GM19238 (cell line): Measurements from ENCODE around the gene PPP2R5C.

Experiments
- DNase-seq: peaks from one replicate; pipeline ENCODE4 v3.0.0; 2011; ENCODE audit warnings: low spot score; ENCODE audit not compliant: insufficient read length

The PPP2R5C gene

GRCh38 chr14:101947577-101947903, 186.0 kb downstream of the PPP2R5C start:
- DNase-seq, result no peak

DNA sequence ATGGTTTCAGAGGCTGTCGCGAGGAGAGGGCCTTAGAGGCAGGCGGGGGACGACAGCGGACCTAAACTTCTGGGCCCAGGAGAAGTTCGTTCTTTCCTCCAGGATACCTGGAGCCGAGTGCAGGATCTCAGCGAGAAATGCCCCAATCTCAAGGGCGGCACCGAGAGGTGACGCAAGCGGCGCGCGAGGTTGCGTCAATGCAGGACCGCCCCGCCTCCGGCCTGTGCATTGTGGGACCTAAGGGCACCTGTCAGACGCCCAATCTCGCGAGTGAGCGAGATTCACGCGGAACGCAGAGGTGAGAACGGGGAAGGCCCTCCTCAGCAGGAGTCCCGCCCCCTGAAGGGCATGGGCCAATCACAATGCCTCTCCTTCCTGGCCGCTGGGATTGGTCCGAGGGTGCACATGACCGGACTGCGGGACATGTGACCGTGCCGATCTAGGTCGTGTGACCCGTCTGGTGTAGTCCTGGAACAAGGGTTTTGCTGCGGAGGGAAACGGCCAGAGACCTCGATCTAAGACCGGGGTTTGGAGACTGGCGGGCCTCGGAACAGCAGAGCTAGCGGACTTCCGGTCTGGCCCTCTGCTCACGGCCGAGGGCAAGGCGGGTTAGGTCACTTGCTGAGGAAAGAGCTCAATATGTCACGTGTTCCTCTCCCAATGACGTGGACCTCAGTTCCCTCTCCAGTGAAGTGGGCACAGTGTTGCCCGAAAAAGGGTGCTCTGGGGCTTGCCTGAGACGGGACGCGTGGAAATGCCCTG, 186.6 kb downstream of the PPP2R5C start:
- DNase-seq, result peak; percentile 98

DNA sequence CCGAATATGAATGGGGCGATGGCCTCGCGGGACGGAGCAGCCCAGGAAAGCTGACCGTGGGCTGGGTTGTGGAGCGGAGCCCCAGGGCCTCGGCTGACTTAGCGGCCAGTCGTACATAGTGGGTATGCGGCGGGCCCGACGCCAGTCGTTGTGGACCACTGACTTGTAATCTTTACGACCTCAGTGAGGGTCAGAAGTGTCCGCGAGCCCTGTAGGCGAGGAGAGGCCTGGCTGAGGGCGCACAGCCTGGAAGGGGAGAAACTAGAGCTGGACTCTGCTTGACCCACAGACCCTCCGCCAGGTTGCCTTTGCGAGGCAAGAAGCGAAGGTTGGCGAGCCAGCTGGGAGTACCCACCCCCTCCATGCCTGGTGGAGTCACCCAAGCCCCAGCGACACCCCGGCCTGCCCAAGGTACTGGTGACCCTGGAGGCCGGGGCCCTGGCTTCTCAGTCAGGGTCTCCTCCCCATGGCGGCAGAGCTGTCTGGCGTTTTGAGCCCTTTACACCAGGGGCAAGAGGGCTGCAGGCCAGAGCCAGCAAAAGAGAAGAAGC, 187.2 kb downstream of the PPP2R5C start:
- DNase-seq, result no peak

DNA sequence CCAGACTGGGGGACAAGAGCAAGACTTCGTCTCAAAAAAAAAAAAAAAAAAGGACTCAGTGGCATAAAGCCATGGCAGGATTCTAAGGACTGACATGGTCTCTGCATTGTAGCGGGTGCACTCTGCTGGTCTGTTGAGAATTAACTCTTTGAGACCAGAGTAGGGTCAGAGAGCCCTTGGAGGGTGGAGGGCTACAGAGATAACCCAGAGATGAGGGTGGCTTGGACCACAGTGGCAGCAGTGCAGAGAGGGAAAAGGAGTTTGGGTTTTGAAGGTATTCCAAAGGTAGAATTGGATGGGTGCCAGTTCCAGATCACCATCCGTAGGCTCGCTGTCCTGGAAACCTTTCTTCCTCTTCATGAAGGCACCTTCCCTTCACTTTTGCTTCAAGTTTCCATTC, 188.6 kb downstream of the PPP2R5C start:
- DNase-seq, result no peak

DNA sequence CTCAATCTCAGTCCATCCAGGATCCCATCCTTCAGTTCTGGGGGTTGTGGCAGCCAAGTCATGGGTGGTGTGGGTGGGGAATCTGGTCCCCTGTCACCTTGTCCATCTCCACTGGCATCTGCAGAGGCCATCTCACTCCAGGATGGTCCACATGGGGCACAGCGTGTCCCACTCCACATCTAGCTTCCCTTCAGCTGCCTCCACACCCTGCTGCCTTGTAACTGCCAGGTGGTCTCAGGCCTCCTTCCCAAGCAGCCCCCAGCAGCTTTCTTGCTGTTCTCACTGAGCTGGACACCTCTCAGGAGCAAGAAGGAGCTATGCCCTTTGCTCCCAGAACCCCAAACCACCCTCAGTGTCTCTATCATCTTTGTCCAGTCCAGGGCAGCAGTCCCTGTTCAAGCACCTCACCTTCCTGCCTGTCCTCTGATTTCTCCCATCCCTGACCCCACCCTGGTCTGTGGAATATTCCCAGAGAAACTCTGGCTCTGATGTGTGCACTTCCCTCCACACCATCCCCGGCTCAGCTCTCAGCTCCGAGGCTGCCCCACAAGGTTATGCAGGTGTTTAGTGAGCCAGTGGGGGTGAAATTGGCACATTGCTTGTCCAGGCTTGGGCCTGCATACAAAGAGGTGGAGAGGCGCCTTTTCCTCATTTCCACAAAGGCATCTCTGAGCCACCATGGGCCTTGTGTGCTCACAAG, 189.2 kb downstream of the PPP2R5C start:
- DNase-seq, result no peak

- DNase-seq, result no peak
These were observed 191.6 kb downstream of the PPP2R5C start for GRCh38 chr14:101953151-101953550.

GRCh38 chr14:101954501-101954900, 193.0 kb downstream of the PPP2R5C start:
- DNase-seq, result no peak

GRCh38 chr14:101955695-101956161, 194.2 kb downstream of the PPP2R5C start:
- DNase-seq, result no peak

- no peak for DNase-seq
These were observed 194.8 kb downstream of the PPP2R5C start for GRCh38 chr14:101956179-101956885.

- no peak for DNase-seq
These were observed 196.1 kb downstream of the PPP2R5C start for GRCh38 chr14:101957406-101958234.

GRCh38 chr14:101958418-101959180, 197.1 kb downstream of the PPP2R5C start:
- no peak for DNase-seq

DNA sequence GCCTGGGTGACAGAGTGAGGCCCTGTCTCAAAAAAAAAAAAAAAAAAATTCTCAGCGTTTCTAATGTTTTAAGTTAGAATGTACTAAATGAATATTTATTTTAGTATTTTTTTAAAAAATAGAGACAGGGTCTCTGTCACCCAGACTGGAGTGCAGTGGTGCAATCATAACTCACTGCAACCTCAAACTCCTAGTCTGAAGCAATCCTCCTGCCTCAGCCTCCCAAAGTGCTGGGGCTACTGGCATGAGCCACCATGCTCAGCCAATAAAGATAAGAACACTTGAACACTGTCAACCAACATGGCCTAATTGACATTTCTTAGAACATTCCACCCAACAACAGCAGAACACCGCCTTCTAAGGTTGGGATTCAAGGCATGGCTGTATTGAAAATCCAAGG, 197.8 kb downstream of the PPP2R5C start:
- DNase-seq, result no peak

- DNase-seq, result no peak
These were observed 198.7 kb downstream of the PPP2R5C start for GRCh38 chr14:101960225-101960624.

DNA sequence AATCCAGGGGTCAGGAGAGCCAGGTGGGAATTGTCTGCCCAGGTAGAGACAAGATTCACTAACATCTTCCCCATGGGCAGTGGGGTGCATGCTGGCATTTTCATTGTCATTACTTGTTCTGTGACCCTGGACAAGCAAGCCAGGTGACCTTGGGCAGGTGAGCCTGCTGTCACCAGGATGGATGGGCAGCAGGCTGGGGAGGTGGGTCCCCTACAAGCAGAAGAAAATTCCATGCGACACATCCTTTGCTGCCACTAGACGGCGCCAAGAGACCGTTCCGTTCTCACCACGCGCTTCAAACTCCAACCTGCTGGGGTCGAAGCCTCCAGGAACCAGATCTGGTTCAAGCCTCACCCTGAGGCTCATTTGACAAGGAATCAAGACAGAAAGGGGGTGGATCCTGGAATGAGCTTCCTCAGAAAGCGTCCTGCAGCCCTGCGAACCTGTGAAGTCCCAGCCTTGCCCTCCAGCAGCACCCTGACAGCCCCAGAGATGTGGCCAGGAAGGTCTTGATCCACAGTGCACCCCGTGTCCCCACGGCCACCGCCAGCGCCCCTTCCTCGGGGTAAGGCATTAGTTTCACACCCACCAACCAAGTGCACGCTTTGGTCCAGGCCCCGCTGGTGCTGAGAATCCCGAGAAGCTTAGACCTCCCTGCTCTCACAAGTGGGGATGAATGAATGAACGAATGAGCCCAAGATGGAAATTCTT, 199.7 kb downstream of the PPP2R5C start:
- DNase-seq, result peak; percentile 74

DNA sequence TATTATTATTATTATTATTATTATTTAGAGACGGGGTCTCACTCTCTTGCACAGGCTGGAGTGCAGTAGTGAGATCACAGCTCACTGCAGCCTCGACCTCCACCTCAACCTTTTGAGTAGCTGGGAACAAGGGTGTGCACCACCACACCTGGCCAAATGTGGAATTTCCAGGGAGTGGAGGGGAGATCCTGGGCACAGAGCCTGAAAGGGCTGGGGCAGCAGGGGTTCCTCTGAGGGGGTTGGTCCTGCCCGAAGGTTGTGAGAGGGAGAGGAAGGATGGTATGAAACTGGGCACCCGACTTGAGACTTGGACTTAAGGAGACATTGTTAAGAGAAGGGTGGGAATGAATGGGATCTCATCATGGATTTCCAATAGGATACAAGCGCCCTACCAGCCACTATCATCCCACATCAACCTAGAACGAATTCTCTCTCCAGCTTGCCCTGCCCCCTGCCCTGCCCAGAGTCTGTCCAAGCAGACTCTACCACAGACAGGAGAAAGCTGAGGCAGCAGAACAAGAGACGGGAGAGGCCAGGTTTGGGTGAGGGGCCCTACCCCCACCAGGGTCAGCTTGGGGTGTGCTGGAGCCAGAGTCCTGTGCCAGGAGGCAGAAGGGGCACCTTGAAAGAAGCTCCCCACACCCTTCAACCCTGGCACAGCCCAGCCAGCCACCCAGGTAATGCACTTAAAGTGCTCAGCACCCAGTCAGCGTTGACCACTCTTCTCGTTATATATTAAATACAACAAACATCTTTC, 200.4 kb downstream of the PPP2R5C start:
- DNase-seq, result no peak

DNA sequence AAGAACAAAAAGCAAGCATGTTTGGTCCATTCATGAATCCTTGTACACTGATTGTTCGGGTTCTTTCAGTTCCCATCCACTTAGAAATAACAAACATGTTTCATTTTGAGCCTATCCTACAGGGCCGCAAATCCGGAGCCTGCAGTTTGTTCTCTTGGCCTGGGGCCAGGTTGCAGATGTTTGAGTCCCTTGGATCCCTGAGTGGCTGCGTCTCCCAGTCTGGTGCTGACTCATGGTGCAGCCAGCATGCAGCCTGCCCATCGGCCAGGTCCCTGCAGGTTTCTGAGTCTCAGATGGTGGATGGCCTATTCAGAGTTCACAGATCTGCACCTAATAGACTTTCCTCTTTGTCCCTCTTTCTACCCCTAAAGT, 201.0 kb downstream of the PPP2R5C start:
- no peak for DNase-seq

GRCh38 chr14:101963052-101963451, 201.5 kb downstream of the PPP2R5C start:
- no peak for DNase-seq

DNA sequence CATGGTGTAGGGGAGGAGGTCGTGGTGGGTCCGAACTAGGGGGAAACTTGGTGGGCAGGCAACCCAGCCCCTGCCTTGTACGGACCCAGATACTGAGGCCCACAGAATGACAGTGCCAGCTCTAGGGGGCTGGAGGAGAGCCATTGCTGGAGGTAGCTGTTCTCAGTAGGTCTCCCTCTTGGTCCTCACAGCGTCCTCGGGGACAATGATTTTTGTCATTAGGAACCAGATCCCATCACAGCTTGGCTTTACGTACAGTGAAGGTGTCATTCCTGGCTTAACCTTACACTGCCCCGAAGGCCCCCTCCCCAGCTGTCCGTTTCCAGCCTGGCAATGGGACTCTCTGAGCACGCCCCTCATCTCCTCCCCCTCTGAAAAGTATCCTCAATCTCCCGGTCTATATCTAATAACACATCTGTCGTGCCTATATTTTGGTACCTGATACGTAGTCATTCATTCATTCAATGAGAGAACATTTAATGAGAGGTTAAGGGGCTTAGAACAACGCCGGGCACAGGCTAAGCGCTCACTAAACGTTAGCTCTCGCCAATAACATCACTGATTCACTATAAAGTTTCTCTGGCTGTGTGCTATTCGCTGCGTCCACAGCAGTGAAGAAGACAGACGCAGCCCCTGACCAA, 202.3 kb downstream of the PPP2R5C start:
- DNase-seq, result no peak
